Measurements from ENCODE around the gene AGBL3.

AGBL3 gene

GRCh38 chr7:134993877-134994456 is 7.7 kb downstream of the AGBL3 start:
- Histone ChIP-seq H3K36me3 (ENCODE audit: insufficient read depth, insufficient read length, low read length) (peaks cover 22% of the 10 kb centered on the region), H3K27me3 (ENCODE audit: insufficient read depth, insufficient read length) (no peaks in the 10 kb centered on the region), H3K9ac (ENCODE audit: insufficient read length, low read depth) (no peak overlapping the region), H3K9me3 (ENCODE audit: insufficient read depth, low read length) (no peaks in the 10 kb centered on the region), H3K4me1 (ENCODE audit: insufficient read depth, insufficient read length) (no peaks in the 10 kb centered on the region), H3K4me3 (ENCODE audit: insufficient read length, low read depth) (no peak overlapping the region)
- TF ChIP-seq YY1 (IDR thresholded peaks at IDR 0.05; ENCODE audit: insufficient read depth, insufficient read length) (no peak), SUZ12 (IDR thresholded peaks at IDR 0.05; ENCODE audit: extremely low read depth, insufficient read depth, insufficient read length) (no peak), ZNF274 (IDR thresholded peaks at IDR 0.05; ENCODE audit: low read depth, low read length) (no peak)
- no peak for DNase-seq (ENCODE audit: low read depth, low spot score)

- Histone ChIP-seq H3K36me3 (ENCODE audit: insufficient read depth, insufficient read length, low read length) (peaks cover 17% of the 10 kb centered on the region), H3K4me1 (ENCODE audit: insufficient read depth, insufficient read length) (no peaks in the 10 kb centered on the region), H3K9me3 (ENCODE audit: insufficient read depth, low read length) (no peaks in the 10 kb centered on the region), H3K9ac (ENCODE audit: insufficient read length, low read depth) (no peak overlapping the region), H3K27me3 (ENCODE audit: insufficient read depth, insufficient read length) (no peaks in the 10 kb centered on the region), H3K4me3 (ENCODE audit: insufficient read length, low read depth) (no peak overlapping the region)
- TF ChIP-seq ZNF274 (IDR thresholded peaks at IDR 0.05; ENCODE audit: low read depth, low read length) (no peak), YY1 (IDR thresholded peaks at IDR 0.05; ENCODE audit: insufficient read depth, insufficient read length) (no peak), SUZ12 (IDR thresholded peaks at IDR 0.05; ENCODE audit: extremely low read depth, insufficient read depth, insufficient read length) (no peak)
- no peak for DNase-seq (ENCODE audit: low read depth, low spot score)
These were observed 9.2 kb downstream of the AGBL3 start for GRCh38 chr7:134995239-134996096.

- Histone ChIP-seq H3K36me3 (ENCODE audit: insufficient read depth, insufficient read length, low read length) (peaks cover 17% of the 10 kb centered on the region), H3K4me1 (ENCODE audit: insufficient read depth, insufficient read length) (no peaks in the 10 kb centered on the region), H3K9ac (ENCODE audit: insufficient read length, low read depth) (no peak overlapping the region), H3K27me3 (ENCODE audit: insufficient read depth, insufficient read length) (no peaks in the 10 kb centered on the region), H3K9me3 (ENCODE audit: insufficient read depth, low read length) (no peaks in the 10 kb centered on the region), H3K4me3 (ENCODE audit: insufficient read length, low read depth) (no peak overlapping the region)
- TF ChIP-seq ZNF274 (IDR thresholded peaks at IDR 0.05; ENCODE audit: low read depth, low read length) (no peak), SUZ12 (IDR thresholded peaks at IDR 0.05; ENCODE audit: extremely low read depth, insufficient read depth, insufficient read length) (no peak)
- DNase-seq (ENCODE audit: low read depth, low spot score) = no peak
These were observed 9.8 kb downstream of the AGBL3 start for GRCh38 chr7:134996097-134996550.

GRCh38 chr7:134997214-134997885 is 11.0 kb downstream of the AGBL3 start:
- no peak for DNase-seq (ENCODE audit: low read depth, low spot score)
- Histone ChIP-seq H3K9ac (ENCODE audit: insufficient read length, low read depth) (no peak overlapping the region), H3K36me3 (ENCODE audit: insufficient read depth, insufficient read length, low read length) (peaks cover 17% of the 10 kb centered on the region), H3K4me3 (ENCODE audit: insufficient read length, low read depth) (no peak overlapping the region), H3K9me3 (ENCODE audit: insufficient read depth, low read length) (no peaks in the 10 kb centered on the region), H3K27me3 (ENCODE audit: insufficient read depth, insufficient read length) (no peaks in the 10 kb centered on the region), H3K4me1 (ENCODE audit: insufficient read depth, insufficient read length) (no peaks in the 10 kb centered on the region)
- no peak for TF ChIP-seq ZNF274 (IDR thresholded peaks at IDR 0.05; ENCODE audit: low read depth, low read length)
- TF ChIP-seq SUZ12 (IDR thresholded peaks at IDR 0.05; ENCODE audit: extremely low read depth, insufficient read depth, insufficient read length) = no peak
- no peak for TF ChIP-seq YY1 (IDR thresholded peaks at IDR 0.05; ENCODE audit: insufficient read depth, insufficient read length)

DNA sequence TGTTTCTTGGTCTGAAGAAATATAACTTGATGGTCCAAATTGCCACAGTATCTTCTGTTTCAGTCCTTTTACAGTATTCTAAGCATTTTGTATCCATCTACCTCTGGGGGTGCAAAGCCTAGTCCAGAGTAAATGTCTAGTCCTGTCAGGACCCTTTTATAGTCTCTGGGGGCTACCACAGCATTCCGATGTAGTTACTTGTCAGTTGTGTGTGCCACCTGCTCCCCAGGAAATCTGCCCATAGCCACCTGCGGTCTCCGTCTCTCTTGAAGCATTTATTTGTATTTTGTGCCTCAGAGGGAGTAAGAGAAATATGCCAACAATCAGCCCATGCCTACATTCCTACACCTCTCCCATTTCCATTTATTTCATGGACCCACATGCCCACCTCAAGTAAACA is 12.8 kb downstream of the AGBL3 start:
- H3K9me3 ChIP-seq (ENCODE audit: insufficient read depth, low read length) = no peaks in the 10 kb centered on the region
- TF ChIP-seq ZNF274 (IDR thresholded peaks at IDR 0.05; ENCODE audit: low read depth, low read length) = no peak
- TF ChIP-seq SUZ12 (IDR thresholded peaks at IDR 0.05; ENCODE audit: extremely low read depth, insufficient read depth, insufficient read length) = no peak
- TF ChIP-seq YY1 (IDR thresholded peaks at IDR 0.05; ENCODE audit: insufficient read depth, insufficient read length) = no peak
- H3K36me3 ChIP-seq (ENCODE audit: insufficient read depth, insufficient read length, low read length) = peaks cover 9% of the 10 kb centered on the region
- no peaks in the 10 kb centered on the region for H3K27me3 ChIP-seq (ENCODE audit: insufficient read depth, insufficient read length)
- H3K4me3 ChIP-seq (ENCODE audit: insufficient read length, low read depth) = no peak overlapping the region
- H3K4me1 ChIP-seq (ENCODE audit: insufficient read depth, insufficient read length) = no peaks in the 10 kb centered on the region
- H3K9ac ChIP-seq (ENCODE audit: insufficient read length, low read depth) = no peak overlapping the region
- DNase-seq (ENCODE audit: low read depth, low spot score) = no peak

DNA sequence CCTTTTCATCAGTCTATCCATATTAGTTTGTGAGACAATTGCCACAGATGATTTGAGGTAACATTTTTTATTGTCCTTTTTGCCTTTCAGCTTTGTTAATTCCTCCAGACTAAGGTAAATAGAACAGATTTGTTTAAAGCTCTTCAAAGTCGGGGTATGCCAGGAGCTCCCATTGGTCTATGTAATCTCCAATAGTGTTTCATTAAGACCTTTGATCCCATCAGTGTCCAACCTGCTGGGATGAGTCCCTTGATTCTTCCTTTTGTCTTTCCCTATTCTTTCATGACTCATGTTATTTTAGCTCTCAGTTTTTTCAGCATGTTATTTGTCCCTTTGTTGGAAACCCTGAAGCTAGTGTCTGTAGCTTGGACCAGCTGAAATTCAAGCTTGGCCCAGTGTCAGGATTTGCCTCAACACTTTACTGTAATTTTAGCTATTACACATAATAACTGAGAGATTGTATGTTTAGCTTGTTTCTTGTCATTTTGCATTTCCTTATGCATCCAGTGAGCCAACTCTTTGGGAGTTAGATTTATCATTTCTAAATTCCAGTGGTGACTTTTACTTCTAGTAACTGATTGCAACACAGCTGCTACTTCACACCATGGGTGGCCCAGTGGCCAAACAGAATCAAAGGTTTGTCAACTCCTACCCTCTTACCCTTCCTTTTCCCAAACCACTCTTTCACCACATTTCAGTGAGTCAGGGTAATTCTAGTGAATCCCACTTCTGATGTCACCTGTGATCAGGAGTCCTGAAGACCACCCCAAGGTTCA is 15.3 kb downstream of the AGBL3 start:
- TF ChIP-seq SUZ12 (IDR thresholded peaks at IDR 0.05; ENCODE audit: extremely low read depth, insufficient read depth, insufficient read length) (no peak), YY1 (IDR thresholded peaks at IDR 0.05; ENCODE audit: insufficient read depth, insufficient read length) (no peak), ZNF274 (IDR thresholded peaks at IDR 0.05; ENCODE audit: low read depth, low read length) (no peak)
- Histone ChIP-seq H3K4me3 (ENCODE audit: insufficient read length, low read depth) (no peak overlapping the region), H3K4me1 (ENCODE audit: insufficient read depth, insufficient read length) (no peaks in the 10 kb centered on the region), H3K27me3 (ENCODE audit: insufficient read depth, insufficient read length) (no peaks in the 10 kb centered on the region), H3K36me3 (ENCODE audit: insufficient read depth, insufficient read length, low read length) (no peaks in the 10 kb centered on the region), H3K9ac (ENCODE audit: insufficient read length, low read depth) (no peak overlapping the region), H3K9me3 (ENCODE audit: insufficient read depth, low read length) (no peaks in the 10 kb centered on the region)
- no peak for DNase-seq (ENCODE audit: low read depth, low spot score)
